Muscle layer of duodenum (tissue), 2 donors: ENCODE data around the gene ATP6AP1.
A peak's percentile ranks its signal among the peaks of the same experiment; 100 is the strongest.

Experiments
- H3K27ac ChIP-seq: one replicate; pipeline ENCODE4 v1.7.0; 2013; ENCODE audit warnings: mild to moderate bottlenecking, low read length
- H3K27me3 ChIP-seq: one replicate; pipeline ENCODE4 v1.7.0; 2013; ENCODE audit warnings: low read depth, mild to moderate bottlenecking, control low read depth, low read length
- H3K36me3 ChIP-seq, 2 donors: one replicate each; pipeline ENCODE4 v1.7.0; 2013; ENCODE audit warnings: low read length in 2 of 2, control low read depth in 1 of 2, mild to moderate bottlenecking in 1 of 2; ENCODE audit not compliant: insufficient read depth in 2 of 2, control insufficient read depth in 1 of 2
- H3K4me1 ChIP-seq, 2 donors: one replicate each; pipeline ENCODE4 v1.7.0; 2013; ENCODE audit warnings: low read length in 2 of 2, mild to moderate bottlenecking in 2 of 2, control low read depth in 1 of 2, moderate library complexity in 1 of 2; ENCODE audit not compliant: insufficient read depth in 2 of 2, control insufficient read depth in 1 of 2
- H3K4me3 ChIP-seq, 2 donors: one replicate each; pipeline ENCODE4 v1.7.0; 2013; ENCODE audit warnings: low read length in 2 of 2, low read depth in 1 of 2, mild to moderate bottlenecking in 1 of 2
- H3K9me3 ChIP-seq, 2 donors: one replicate each; pipeline ENCODE4 v1.7.0; 2013; ENCODE audit warnings: low read length in 2 of 2, control low read depth in 1 of 2, mild to moderate bottlenecking in 1 of 2; ENCODE audit not compliant: control insufficient read depth in 1 of 2
- donor health status: healthy.

The ATP6AP1 gene, protein sequence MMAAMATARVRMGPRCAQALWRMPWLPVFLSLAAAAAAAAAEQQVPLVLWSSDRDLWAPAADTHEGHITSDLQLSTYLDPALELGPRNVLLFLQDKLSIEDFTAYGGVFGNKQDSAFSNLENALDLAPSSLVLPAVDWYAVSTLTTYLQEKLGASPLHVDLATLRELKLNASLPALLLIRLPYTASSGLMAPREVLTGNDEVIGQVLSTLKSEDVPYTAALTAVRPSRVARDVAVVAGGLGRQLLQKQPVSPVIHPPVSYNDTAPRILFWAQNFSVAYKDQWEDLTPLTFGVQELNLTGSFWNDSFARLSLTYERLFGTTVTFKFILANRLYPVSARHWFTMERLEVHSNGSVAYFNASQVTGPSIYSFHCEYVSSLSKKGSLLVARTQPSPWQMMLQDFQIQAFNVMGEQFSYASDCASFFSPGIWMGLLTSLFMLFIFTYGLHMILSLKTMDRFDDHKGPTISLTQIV

DNA sequence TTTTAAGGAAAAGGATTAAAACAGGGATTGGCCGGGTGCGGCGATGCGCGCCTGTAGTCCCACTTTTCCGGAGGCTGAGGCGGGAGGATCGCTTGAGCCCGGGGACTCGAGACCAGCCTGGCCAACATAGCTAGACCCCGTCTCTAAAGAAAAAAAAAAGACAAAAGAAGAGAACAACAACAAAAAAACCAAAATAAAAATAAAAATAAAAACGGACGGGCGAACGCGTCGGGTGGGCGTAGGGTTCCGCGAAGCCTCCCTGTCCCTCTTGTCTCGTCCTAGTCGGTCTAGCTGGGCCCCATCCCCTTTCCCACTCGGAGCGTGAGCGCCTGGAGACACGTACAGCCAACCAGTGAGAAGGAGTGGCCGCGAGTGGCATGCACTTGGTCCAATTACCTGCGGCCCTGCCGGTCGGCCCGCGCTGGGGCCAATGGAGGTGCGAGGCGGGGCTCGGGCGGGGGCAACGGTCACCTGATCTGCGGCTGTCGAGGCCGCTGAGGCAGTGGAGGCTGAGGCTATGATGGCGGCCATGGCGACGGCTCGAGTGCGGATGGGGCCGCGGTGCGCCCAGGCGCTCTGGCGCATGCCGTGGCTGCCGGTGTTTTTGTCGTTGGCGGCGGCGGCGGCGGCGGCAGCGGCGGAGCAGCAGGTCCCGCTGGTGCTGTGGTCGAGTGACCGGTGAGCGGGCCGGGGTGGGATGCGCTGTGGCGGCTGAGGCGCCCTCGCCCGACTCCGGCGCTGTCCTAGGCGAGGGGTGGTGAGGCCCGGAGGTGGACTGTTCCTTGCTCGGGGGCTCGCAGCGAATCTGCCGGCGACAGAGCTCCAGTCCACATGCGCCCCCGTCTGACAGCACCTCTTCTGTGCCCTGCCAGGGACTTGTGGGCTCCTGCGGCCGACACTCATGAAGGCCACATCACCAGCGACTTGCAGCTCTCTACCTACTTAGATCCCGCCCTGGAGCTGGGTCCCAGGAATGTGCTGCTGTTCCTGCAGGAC lies at the start of gene ATP6AP1:
ATP6AP1 (plus strand) TSS at position 502 of the 996 bp plus-strand sequence; CDS start at position 518, 16 bp downstream.
- Histone ChIP-seq H3K4me3 (peak within 1 kb of the TSS; percentile 67 to 79), H3K9me3 (no peaks in the 10 kb centered on the region), H3K36me3 (peaks cover 4 to 15% of the 10 kb centered on the region in 2 donors), H3K27me3 (no peaks in the 10 kb centered on the region), H3K4me1 (peaks cover 0 to 24% of the 10 kb centered on the region in 2 donors), H3K27ac (no peak within 1 kb of the TSS)

DNA sequence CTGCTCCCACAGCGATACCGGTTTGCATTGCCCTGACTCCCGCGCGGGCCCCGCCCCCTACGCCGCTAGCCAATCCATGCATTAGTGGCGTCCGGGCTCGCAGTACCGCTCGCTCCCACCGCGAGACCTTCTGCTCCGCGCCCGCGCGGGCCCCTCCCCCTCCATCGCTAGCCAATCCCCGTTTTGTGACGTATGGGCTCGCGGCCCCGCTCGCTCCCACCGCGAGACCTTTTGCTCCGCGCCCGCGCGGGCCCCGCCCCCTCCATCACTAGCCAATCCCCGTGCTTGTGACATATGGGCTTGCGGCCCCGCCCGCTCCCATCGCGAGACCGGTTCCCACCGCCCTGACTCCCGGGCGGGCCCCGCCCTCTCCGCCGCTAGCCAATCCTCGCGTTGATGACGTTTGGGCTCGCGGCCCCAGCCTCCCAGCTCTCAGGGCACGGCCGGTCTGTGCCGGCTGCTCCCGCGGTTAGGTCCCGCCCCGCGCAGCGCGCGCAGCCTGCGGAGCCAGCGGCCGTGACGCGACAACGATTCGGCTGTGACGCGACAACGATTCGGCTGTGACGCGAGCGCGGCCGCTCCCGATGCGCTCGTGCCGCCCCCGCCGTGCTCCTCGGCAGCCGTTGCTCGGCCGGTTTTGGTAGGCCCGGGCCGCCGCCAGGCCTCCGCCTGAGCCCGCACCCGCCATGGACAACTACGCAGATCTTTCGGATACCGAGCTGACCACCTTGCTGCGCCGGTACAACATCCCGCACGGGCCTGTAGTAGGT lies 49.5 kb upstream of the ATP6AP1 start, which contains the start of gene EMD:
EMD (plus strand) TSS at position 497 of the 770 bp plus-strand sequence; CDS start at position 687, 190 bp downstream.
- Histone ChIP-seq H3K4me3 (peak within 1 kb of the TSS; percentile 57 to 68), H3K36me3 (no peaks in the 10 kb centered on the region), H3K27me3 (no peaks in the 10 kb centered on the region), H3K4me1 (peaks cover 4 to 17% of the 10 kb centered on the region in 2 donors), H3K27ac (peak within 1 kb of the TSS; percentile 89), H3K9me3 (no peaks in the 10 kb centered on the region)

DNA sequence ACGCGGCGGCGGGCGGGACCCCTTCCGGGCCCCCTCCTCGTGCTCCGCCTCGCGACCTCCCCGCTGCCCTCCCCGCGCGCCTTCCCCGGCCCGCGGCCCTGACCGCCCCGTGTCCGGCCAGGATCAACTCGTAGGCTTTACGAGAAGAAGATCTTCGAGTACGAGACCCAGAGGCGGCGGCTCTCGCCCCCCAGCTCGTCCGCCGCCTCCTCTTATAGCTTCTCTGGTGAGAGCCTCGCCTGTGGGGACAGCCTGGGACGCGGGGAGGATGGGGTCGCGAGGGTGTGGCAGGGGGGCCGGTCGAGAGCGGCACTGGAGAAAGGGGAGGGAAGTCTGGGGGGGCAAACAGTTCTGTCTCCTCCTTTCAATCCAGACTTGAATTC lies 48.9 kb upstream of the ATP6AP1 start:
- Histone ChIP-seq H3K27ac (peak overlapping the region; percentile 89), H3K36me3 (no peaks in the 10 kb centered on the region), H3K4me1 (peaks cover 4 to 22% of the 10 kb centered on the region in 2 donors), H3K27me3 (no peaks in the 10 kb centered on the region), H3K9me3 (no peaks in the 10 kb centered on the region), H3K4me3 (peak overlapping the region; percentile 57 to 68)

DNA sequence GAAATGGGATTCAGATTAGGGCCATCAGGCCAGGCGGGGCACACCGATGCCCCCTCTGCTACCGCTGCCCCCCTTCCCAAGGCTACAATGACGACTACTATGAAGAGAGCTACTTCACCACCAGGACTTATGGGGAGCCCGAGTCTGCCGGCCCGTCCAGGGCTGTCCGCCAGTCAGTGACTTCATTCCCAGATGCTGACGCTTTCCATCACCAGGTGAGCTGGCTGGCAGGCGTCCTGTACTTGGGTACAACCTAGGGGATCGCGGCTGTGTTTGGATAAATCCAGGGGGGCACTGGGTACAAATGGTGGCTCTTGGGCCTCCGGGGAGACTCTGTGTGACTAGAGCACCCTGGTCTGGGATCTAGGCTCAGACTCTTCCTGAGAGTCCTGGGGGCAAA lies 48.3 kb upstream of the ATP6AP1 start:
- Histone ChIP-seq H3K36me3 (no peaks in the 10 kb centered on the region), H3K9me3 (no peaks in the 10 kb centered on the region), H3K4me3 (peak overlapping the region; percentile 57 to 68), H3K27ac (peak overlapping the region; percentile 89), H3K4me1 (peaks cover 4 to 22% of the 10 kb centered on the region in 2 donors), H3K27me3 (no peaks in the 10 kb centered on the region)

DNA sequence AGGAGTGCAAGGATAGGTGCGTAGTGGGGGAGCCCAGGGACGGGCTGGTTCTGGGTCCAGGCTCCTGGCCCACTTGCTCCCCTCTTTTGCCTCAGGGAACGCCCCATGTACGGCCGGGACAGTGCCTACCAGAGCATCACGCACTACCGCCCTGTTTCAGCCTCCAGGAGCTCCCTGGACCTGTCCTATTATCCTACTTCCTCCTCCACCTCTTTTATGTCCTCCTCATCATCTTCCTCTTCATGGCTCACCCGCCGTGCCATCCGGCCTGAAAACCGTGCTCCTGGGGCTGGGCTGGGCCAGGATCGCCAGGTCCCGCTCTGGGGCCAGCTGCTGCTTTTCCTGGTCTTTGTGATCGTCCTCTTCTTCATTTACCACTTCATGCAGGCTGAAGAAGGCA lies 47.7 kb upstream of the ATP6AP1 start:
- Histone ChIP-seq H3K4me1 (peaks cover 4 to 22% of the 10 kb centered on the region in 2 donors), H3K27ac (peak overlapping the region; percentile 89), H3K27me3 (no peaks in the 10 kb centered on the region), H3K4me3 (peak overlapping the region in 1 of 2 donors; percentile 68), H3K36me3 (no peaks in the 10 kb centered on the region), H3K9me3 (no peaks in the 10 kb centered on the region)

DNA sequence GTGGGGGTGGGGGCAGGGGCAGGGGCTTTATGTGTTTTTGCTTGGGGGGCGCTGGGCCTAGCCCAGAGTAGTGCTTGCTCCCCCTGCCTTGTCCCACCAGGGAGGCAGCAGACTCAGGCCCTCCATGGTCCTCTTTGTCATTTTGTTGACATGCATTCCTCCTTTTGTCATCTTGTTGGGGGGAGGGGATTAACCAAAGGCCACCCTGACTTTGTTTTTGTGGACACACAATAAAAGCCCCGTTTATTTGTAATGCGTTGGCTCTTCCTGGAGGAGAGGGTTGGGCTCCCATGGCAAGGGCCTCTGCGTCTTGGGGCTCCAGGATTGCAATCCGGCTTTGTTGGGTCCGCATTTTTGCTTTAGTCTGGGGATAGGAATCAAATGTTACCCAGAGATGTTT lies 47.2 kb upstream of the ATP6AP1 start:
- no peaks in the 10 kb centered on the region for H3K9me3 ChIP-seq
- no peak overlapping the region for H3K4me3 ChIP-seq
- H3K36me3 ChIP-seq: no peaks in the 10 kb centered on the region
- peaks cover 4 to 22% of the 10 kb centered on the region in 2 donors for H3K4me1 ChIP-seq
- no peaks in the 10 kb centered on the region for H3K27me3 ChIP-seq
- H3K27ac ChIP-seq: no peak overlapping the region

DNA sequence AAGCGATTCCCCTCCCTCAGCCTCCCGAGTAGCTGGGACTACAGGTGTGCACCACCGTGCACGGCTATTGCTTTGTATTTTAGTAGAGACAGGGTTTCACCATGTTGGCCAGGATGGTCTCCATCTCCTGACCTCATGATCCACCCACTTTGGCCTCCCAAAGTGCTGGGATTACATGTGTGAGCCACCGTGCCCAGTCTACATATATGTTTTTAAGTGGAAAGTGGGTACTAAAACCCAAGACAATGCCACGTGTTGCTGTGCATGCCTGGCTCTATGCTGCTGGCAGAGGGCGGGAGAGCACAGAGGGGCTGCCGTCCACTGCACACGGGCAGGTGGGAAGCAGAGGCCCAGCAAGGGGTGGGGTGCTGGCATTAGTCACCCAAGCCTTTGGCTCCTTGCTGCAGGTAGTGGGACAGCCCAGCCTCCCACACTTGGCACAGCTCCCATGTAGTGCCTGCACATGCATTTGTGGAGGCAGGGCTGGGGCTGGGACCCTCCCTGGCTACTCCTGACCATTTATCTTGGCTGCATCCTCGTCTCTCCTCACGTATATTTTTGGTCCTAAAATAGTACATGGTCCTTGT lies 45.9 kb upstream of the ATP6AP1 start:
- Histone ChIP-seq H3K27ac (no peak overlapping the region), H3K9me3 (no peaks in the 10 kb centered on the region), H3K4me1 (peaks cover 4 to 19% of the 10 kb centered on the region in 2 donors), H3K36me3 (no peaks in the 10 kb centered on the region), H3K27me3 (no peaks in the 10 kb centered on the region), H3K4me3 (no peak overlapping the region)

DNA sequence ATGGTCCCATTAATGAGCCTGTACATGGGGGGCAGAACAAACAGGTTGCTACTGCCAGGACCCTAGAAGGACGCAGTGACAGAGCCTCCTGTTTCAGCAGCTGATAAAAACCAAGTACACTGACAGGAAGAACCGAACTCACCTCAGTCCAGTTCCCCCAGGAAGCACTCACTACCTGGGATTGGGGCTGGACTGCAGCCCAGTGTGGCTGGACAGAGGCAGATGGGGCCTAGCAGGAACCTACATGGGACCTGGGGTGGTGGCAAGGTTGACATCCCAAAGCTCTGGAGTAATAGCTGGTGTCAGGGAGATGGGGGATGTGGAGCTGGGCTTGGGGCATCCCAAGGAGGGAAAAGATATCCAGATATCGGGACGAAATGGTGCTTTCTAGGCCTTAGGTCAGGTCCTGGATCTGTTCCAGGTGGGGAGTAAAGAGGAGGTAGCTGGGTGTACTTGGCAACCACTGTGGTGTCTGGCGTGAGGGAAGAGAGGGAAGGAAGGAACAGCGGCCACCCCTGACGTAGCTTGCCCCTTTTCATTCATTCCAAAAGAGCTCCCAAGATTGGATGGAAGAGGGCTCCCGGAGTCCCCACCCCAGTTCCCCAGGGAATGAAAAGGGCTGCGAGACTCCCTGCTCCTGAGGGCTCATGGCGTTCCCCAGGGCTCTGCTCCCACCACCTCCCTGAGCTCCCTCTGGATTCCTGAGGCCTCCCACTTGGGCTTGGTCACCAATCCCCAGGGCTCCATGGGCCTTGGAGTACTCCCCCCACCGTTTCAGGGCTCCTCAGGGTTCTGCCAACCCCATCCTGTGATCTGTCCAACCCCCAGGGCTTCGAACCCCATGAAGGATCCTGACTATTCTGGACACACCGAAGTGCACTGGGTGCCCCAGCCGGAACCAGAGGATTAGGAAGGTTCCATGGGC lies 44.9 kb upstream of the ATP6AP1 start:
- Histone ChIP-seq H3K4me1 (peaks cover 4 to 19% of the 10 kb centered on the region in 2 donors), H3K27me3 (no peaks in the 10 kb centered on the region), H3K9me3 (no peaks in the 10 kb centered on the region), H3K27ac (no peak overlapping the region), H3K4me3 (no peak overlapping the region), H3K36me3 (no peaks in the 10 kb centered on the region)

DNA sequence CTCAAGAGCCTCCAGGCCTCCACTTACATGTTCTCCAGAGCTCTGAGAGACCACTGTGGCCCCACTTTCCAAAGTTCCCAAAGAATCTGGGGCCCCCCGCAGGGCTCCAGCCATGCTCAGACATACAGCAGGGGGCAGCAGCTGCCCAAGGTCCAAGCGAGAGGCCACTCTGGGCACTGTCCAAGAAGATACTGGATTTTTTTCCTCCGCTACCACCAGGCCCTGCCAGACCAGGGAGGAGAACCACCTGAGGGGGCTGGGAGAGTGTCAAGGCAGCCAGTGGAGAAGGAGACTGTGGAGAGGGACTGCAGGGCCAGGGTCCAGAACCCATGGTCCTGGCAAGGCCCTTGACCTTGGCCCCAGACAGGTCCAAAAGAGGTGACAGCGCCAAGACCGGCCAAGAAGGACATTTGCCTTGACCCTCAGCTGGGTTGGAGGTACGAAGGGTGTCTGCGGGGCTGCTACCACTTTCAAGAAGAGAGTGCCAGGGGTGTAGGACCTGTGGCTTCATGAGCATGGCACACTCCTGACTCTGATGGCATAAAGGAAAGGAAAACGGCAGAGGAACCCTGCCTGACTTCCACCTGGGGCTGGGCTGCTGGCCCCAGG lies 44.1 kb upstream of the ATP6AP1 start:
- Histone ChIP-seq H3K36me3 (no peaks in the 10 kb centered on the region), H3K4me1 (peaks cover 4 to 19% of the 10 kb centered on the region in 2 donors), H3K27me3 (no peaks in the 10 kb centered on the region), H3K9me3 (no peaks in the 10 kb centered on the region), H3K4me3 (no peak overlapping the region), H3K27ac (no peak overlapping the region)
